Epithelial cell of esophagus (primary cell): ENCODE data around the gene NELL1.

Experiments used
- DNase-seq: peaks from one replicate; pipeline ENCODE4 v3.0.0; 2010; ENCODE audit warnings: low read depth
- H3K4me3 ChIP-seq: 2 replicates; pipeline ENCODE4 v1.5.1; 2011; ENCODE audit warnings: mild to moderate bottlenecking, low read length, control low read depth
- CTCF ChIP-seq: IDR thresholded peaks from 2 replicates; pipeline ENCODE4 v1.5.1; 2011; ENCODE audit warnings: low read depth, mild to moderate bottlenecking, low read length, control low read depth, inconsistent platforms; ENCODE audit not compliant: insufficient read depth; ENCODE audit errors: missing control alignments

The NELL1 gene

GRCh38 chr11:21316591-21316990 is 647.2 kb downstream of the NELL1 start:
- no peak overlapping the region for H3K4me3 ChIP-seq
- DNase-seq = no peak
- no peak for TF ChIP-seq CTCF

DNA sequence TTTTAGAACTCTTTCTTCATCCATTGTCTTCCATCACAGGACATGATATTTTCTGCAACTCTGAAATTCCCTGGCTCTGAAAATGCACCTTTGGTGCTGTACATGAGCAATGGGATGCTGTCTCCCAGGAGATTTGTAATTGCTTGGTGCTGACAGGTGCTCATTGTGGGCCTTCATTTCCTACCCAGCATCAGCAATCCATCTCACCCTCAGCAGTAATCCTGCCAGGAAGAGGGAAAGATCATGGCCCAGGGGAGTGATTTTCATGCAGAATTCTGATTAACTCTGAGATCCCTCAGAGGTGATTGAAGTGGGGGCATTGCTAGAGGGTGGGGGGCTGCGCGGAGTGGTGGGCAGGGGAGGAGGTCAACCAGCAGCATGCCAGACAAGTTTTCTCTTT is 651.7 kb downstream of the NELL1 start:
- DNase-seq = no peak
- TF ChIP-seq CTCF = no peak
- H3K4me3 ChIP-seq = no peak overlapping the region

- no peak overlapping the region for H3K4me3 ChIP-seq
- no peak for TF ChIP-seq CTCF
- DNase-seq = no peak
These were observed 652.1 kb downstream of the NELL1 start for GRCh38 chr11:21321530-21321929.

- DNase-seq = no peak
- no peak overlapping the region for H3K4me3 ChIP-seq
- no peak for TF ChIP-seq CTCF
These were observed 654.2 kb downstream of the NELL1 start for GRCh38 chr11:21323617-21324016.

GRCh38 chr11:21343204-21343603 is 673.8 kb downstream of the NELL1 start:
- H3K4me3 ChIP-seq = no peak overlapping the region
- TF ChIP-seq CTCF = no peak
- no peak for DNase-seq

DNA sequence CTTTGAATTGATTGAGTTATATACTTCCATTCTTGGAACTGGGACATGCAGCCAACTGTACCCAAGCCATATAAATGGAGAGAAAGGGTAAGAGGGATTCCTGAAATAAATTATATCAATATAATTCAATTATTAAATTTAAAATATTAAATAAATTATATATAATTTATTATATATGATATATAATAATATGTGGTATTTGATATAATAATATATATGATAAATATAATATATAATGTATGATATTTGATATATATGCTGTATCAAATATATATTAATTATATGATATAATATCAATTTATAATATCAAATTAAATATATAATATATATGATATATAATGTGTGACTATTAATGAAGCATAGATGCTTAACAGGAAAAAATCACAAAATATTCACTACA is 677.0 kb downstream of the NELL1 start:
- H3K4me3 ChIP-seq = no peak overlapping the region
- no peak for DNase-seq
- TF ChIP-seq CTCF = no peak

DNA sequence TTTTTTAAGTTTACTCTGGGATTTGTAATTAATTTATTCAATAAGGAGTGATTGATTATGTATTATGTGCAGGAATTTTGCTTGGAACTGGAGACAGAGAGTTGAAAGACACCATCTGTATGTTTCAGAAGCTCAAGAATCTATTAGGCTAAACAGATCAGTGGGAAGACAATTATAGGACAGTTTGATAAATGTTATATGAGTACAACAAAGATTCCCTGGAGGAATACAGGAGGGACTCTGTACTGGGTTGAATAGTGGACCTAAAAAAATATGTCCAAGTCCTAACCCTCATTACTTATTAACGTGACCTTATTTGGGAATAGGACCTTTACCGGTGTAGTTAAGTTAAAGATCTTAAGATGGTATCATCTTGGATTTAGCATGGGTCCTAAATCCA is 681.2 kb downstream of the NELL1 start:
- no peak for TF ChIP-seq CTCF
- no peak for DNase-seq
- H3K4me3 ChIP-seq = no peak overlapping the region
